ENCODE measurements around the gene SLF1. TPM values are rescaled to one million over a fixed set of nuclear protein-coding genes. Genes with fewer than 3 reads are reported as not detected.
A peak's percentile ranks its signal among the peaks of the same experiment; 100 is the strongest.

SLF1 gene
- total RNA-seq, 1 donor from 2014 or later, result 9.4 TPM

GRCh38 chr5:94709277-94709676 lies 90.8 kb downstream of the SLF1 start:
- peaks cover 8% of the 10 kb centered on the region for H3K4me1 Mint-ChIP-seq
- no peaks in the 10 kb centered on the region for H3K27me3 Mint-ChIP-seq (ENCODE audit: low read depth)
- H3K36me3 Mint-ChIP-seq, result no peaks in the 10 kb centered on the region
- no peak overlapping the region for H3K27ac Mint-ChIP-seq
- TF ChIP-seq CTCF (IDR thresholded peaks at IDR 0.05; ENCODE audit: unreplicated experiment), result no peak
- DNase-seq (ENCODE audit: low spot score in 2 of 2, unreplicated experiment in 2 of 2), result no peak
- H3K4me3 Mint-ChIP-seq, result no peak overlapping the region
- no peaks in the 10 kb centered on the region for H3K9me3 Mint-ChIP-seq

GRCh38 chr5:94711785-94712184 lies 93.3 kb downstream of the SLF1 start:
- H3K4me3 Mint-ChIP-seq, result no peak overlapping the region
- no peaks in the 10 kb centered on the region for H3K36me3 Mint-ChIP-seq
- H3K27me3 Mint-ChIP-seq (ENCODE audit: low read depth), result no peaks in the 10 kb centered on the region

DNA sequence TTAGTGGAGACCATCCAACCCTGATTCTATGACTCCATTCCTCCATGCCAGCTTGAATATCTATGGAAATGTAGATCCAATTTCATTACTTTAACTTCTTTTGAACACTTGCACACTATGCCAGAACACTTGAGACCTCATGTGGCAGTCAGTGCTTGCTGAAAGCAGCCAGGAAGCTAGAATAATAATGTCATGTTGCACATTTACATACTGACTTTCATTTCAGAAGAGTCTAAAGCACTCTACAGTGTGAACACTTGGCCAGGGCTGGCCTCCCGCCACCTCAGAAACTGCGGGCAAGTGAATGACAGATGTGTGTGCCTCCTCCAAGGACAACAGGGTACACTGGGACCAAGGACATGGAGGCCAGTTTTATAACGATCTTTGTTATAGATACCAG lies 97.3 kb downstream of the SLF1 start:
- peaks cover 11% of the 10 kb centered on the region for H3K9me3 Mint-ChIP-seq
- H3K4me1 Mint-ChIP-seq, result no peaks in the 10 kb centered on the region
- H3K4me3 Mint-ChIP-seq, result no peak overlapping the region
- no peak for DNase-seq (ENCODE audit: low spot score in 2 of 2, unreplicated experiment in 2 of 2)
- H3K27ac Mint-ChIP-seq, result no peak overlapping the region
- no peak for TF ChIP-seq CTCF (IDR thresholded peaks at IDR 0.05; ENCODE audit: unreplicated experiment)
- H3K27me3 Mint-ChIP-seq (ENCODE audit: low read depth), result no peaks in the 10 kb centered on the region
- peaks cover 2% of the 10 kb centered on the region for H3K36me3 Mint-ChIP-seq

More at GRCh38 chr5:94711785-94712184, 93.3 kb downstream of the SLF1 start:
- H3K9me3 Mint-ChIP-seq, result no peaks in the 10 kb centered on the region
- no peak for TF ChIP-seq CTCF (IDR thresholded peaks at IDR 0.05; ENCODE audit: unreplicated experiment)
- H3K27ac Mint-ChIP-seq, result no peak overlapping the region
- peaks cover 8% of the 10 kb centered on the region for H3K4me1 Mint-ChIP-seq
- DNase-seq (ENCODE audit: low spot score in 2 of 2, unreplicated experiment in 2 of 2), result no peak

- Mint-ChIP-seq H3K4me3 (no peak overlapping the region), H3K27me3 (ENCODE audit: low read depth) (no peaks in the 10 kb centered on the region), H3K27ac (peak overlapping the region; percentile 37), H3K4me1 (peaks cover 8% of the 10 kb centered on the region), H3K36me3 (no peaks in the 10 kb centered on the region), H3K9me3 (no peaks in the 10 kb centered on the region)
- no peak for TF ChIP-seq CTCF (IDR thresholded peaks at IDR 0.05; ENCODE audit: unreplicated experiment)
- DNase-seq (ENCODE audit: low spot score in 2 of 2, unreplicated experiment in 2 of 2), result no peak
These were observed 106.7 kb downstream of the SLF1 start for GRCh38 chr5:94725142-94725541.

DNA sequence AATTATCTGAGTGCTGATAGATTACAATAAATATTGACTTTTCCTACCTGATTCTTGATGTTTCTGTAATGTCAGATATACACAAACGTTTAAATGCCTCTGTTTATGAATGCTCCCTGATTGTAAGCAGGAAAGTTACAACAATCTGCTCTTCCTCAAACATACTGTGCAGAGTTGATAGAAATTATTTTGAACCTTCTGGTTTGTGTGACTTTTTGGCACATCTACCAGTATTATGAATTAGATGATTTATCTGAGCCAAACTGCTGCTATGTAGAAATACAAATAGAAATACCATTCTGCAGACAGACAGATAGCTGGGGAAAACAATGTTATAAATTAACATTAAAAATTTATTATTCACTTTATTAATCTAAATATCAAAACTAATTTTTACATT lies 113.0 kb downstream of the SLF1 start:
- Mint-ChIP-seq H3K4me3 (no peak overlapping the region), H3K27me3 (ENCODE audit: low read depth) (no peaks in the 10 kb centered on the region), H3K4me1 (no peaks in the 10 kb centered on the region), H3K9me3 (no peaks in the 10 kb centered on the region), H3K27ac (no peak overlapping the region), H3K36me3 (no peaks in the 10 kb centered on the region)
- no peak for TF ChIP-seq CTCF (IDR thresholded peaks at IDR 0.05; ENCODE audit: unreplicated experiment)
- DNase-seq (ENCODE audit: low spot score in 2 of 2, unreplicated experiment in 2 of 2), result no peak

- Mint-ChIP-seq H3K36me3 (no peaks in the 10 kb centered on the region), H3K27me3 (ENCODE audit: low read depth) (no peaks in the 10 kb centered on the region), H3K4me1 (no peaks in the 10 kb centered on the region), H3K9me3 (no peaks in the 10 kb centered on the region), H3K27ac (no peak overlapping the region), H3K4me3 (no peak overlapping the region)
- DNase-seq (ENCODE audit: low spot score in 2 of 2, unreplicated experiment in 2 of 2), result no peak
- TF ChIP-seq CTCF (IDR thresholded peaks at IDR 0.05; ENCODE audit: unreplicated experiment), result no peak
These were observed 118.0 kb downstream of the SLF1 start for GRCh38 chr5:94736498-94736897.
